Karpas-422 (cell line): ENCODE data around the gene LEMD3. TPM values are rescaled to one million over a fixed set of nuclear protein-coding genes. Genes with fewer than 3 reads are reported as not detected.

Experiments used
- DNase-seq: peaks from one replicate; pipeline ENCODE4 v3.0.0-alpha.2; 2015
- H2AFZ ChIP-seq: fragments of 200-600 bp; sonication (generic); 2 replicates; pipeline ENCODE4 v1.6.1; 2014; ENCODE audit warnings: antibody characterized with exemption, low read length, mixed read lengths
- H3K27ac ChIP-seq: fragments of 200-600 bp; sonication (generic); 2 replicates; pipeline ENCODE4 v1.5.1; 2014; ENCODE audit warnings: mild to moderate bottlenecking, low read length, moderate library complexity
- H3K27me3 ChIP-seq: fragments of 200-600 bp; sonication (generic); 2 replicates; pipeline ENCODE4 v1.6.1; 2014; ENCODE audit warnings: low read length, mixed read lengths
- H3K36me3 ChIP-seq: fragments of 200-600 bp; sonication (generic); 2 replicates; pipeline ENCODE4 v1.6.1; 2014; ENCODE audit warnings: low read length, mixed read lengths; ENCODE audit not compliant: insufficient read depth
- H3K4me1 ChIP-seq: fragments of 200-600 bp; sonication (generic); 2 replicates; pipeline ENCODE4 v1.6.1; 2014; ENCODE audit warnings: mild to moderate bottlenecking, low read length, mixed read lengths
- H3K4me2 ChIP-seq: fragments of 200-600 bp; sonication (generic); 2 replicates; pipeline ENCODE4 v1.6.1; 2014; ENCODE audit warnings: low read length, low read depth, mild to moderate bottlenecking; ENCODE audit not compliant: poor library complexity, severe bottlenecking
- H3K4me3 ChIP-seq: fragments of 200-600 bp; sonication (generic); 2 replicates; pipeline ENCODE4 v1.5.1; 2014; ENCODE audit warnings: mild to moderate bottlenecking, antibody characterized with exemption, low read length, mixed read lengths
- H3K79me2 ChIP-seq: fragments of 200-600 bp; sonication (generic); 2 replicates; pipeline ENCODE4 v1.6.1; 2014; ENCODE audit warnings: mild to moderate bottlenecking, low read length, mixed read lengths
- H3K9ac ChIP-seq: fragments of 200-600 bp; sonication (generic); 2 replicates; pipeline ENCODE4 v1.6.0; 2014; ENCODE audit warnings: low read length
- H3K9me2 ChIP-seq: fragments of 200-600 bp; sonication (generic), shearing (Covaris generic); replicated peaks from 2 replicates; pipeline ENCODE4 v1.6.0; 2014; ENCODE audit warnings: mild to moderate bottlenecking, low read length, moderate library complexity; ENCODE audit not compliant: insufficient read depth
- H3K9me3 ChIP-seq: fragments of 300-700, 200-600 bp; sonication (generic); 2 replicates; pipeline ENCODE4 v1.6.1; 2014; ENCODE audit warnings: low read length, mixed read lengths
- H4K20me1 ChIP-seq: fragments of 200-600 bp; sonication (generic); 2 replicates; pipeline ENCODE4 v1.6.1; 2014; ENCODE audit warnings: mild to moderate bottlenecking, antibody characterized with exemption, low read length, low read depth; ENCODE audit not compliant: insufficient read depth
- total RNA-seq: library from RNA; depleted of rRNA; stranded (reverse); fragments of >200 nt; shearing (Covaris generic); gene quantifications from 2 replicates; pipeline ENCODE4 v1.2.3, GENCODE V29; 2014; ENCODE audit warnings: low replicate concordance; rRNA removed

LEMD3 gene
- total RNA-seq, result 35.6 and 43.2 TPM in 2 replicates

DNA sequence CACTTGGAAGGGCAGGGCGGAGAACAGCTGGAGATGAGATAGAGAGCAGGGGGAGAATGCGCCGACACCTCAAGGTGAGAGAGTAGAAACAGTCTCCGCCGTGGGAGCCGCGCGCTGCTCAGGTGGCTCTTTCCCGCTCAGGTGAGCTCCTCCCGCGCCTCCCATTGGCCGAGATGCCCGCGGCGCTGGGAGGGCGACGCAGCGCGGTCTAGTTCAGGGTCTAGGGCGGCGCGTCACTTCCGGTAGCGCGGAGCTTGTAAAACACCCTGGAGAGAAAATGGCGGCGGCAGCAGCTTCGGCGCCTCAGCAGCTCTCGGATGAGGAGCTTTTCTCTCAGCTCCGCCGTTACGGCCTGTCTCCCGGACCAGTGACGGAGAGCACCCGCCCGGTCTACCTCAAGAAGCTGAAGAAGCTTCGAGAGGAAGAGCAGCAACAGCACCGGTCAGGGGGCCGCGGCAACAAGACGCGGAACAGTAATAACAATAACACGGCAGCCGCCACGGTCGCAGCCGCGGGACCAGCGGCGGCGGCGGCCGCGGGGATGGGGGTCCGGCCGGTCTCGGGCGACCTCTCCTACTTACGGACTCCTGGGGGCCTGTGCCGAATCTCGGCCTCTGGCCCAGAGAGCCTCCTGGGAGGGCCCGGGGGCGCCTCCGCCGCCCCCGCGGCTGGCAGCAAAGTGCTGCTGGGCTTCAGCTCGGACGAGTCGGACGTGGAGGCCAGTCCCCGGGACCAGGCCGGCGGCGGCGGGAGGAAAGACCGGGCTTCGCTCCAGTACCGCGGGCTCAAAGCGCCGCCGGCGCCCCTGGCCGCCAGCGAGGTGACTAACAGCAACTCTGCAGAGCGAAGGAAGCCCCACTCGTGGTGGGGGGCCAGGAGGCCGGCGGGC, at the start of gene LEMD3:
Gene LEMD3 (plus strand): TSS at position 264 of the 889 bp plus-strand sequence. CDS start 14 bp downstream, at position 278.
- Histone ChIP-seq H3K4me3 (peak within 1 kb of the TSS; percentile 98), H3K27ac (peak within 1 kb of the TSS; percentile 60), H3K27me3 (no peaks in the 10 kb centered on the region), H3K79me2 (peaks cover 57% of the 10 kb centered on the region), H3K4me2 (peak within 1 kb of the TSS; percentile 99), H3K9ac (peak within 1 kb of the TSS; percentile 98), H2AFZ (peak within 1 kb of the TSS; percentile 99), H3K9me2 (no peaks in the 10 kb centered on the region), H4K20me1 (peaks cover 13% of the 10 kb centered on the region), H3K9me3 (no peaks in the 10 kb centered on the region), H3K4me1 (peaks cover 44% of the 10 kb centered on the region), H3K36me3 (peaks cover 16% of the 10 kb centered on the region)
- peak; percentile 98 for DNase-seq

- H3K27ac ChIP-seq, result no peak within 1 kb of the TSS
- no peaks in the 10 kb centered on the region for H4K20me1 ChIP-seq
- no peak within 1 kb of the TSS for H2AFZ ChIP-seq
- H3K79me2 ChIP-seq, result no peaks in the 10 kb centered on the region
- H3K9ac ChIP-seq, result no peak within 1 kb of the TSS
- no peaks in the 10 kb centered on the region for H3K27me3 ChIP-seq
- no peaks in the 10 kb centered on the region; the same call in 1 of the 2 replicates for H3K4me1 ChIP-seq
- DNase-seq, result no peak
- H3K4me3 ChIP-seq, result no peak within 1 kb of the TSS
- no peaks in the 10 kb centered on the region for H3K36me3 ChIP-seq
- no peaks in the 10 kb centered on the region for H3K9me3 ChIP-seq
- no peak within 1 kb of the TSS for H3K4me2 ChIP-seq
- H3K9me2 ChIP-seq, result no peaks in the 10 kb centered on the region
Measured at GRCh38 chr12:65121049-65121955, 48.1 kb upstream of the LEMD3 start, which contains the start of gene WIF1. TSS of gene WIF1 (minus strand) at chr12:65121305. CDS start at chr12:65121191, 114 bp downstream.

GRCh38 chr12:65121956-65122469, 47.4 kb upstream of the LEMD3 start:
- no peaks in the 10 kb centered on the region for H3K36me3 ChIP-seq
- no peaks in the 10 kb centered on the region for H4K20me1 ChIP-seq
- H3K4me2 ChIP-seq, result no peak overlapping the region
- no peak overlapping the region for H3K27ac ChIP-seq
- H3K9me3 ChIP-seq, result no peaks in the 10 kb centered on the region
- H3K4me3 ChIP-seq, result no peak overlapping the region
- no peak overlapping the region for H3K9ac ChIP-seq
- no peaks in the 10 kb centered on the region for H3K79me2 ChIP-seq
- no peak for DNase-seq
- H3K27me3 ChIP-seq, result no peaks in the 10 kb centered on the region
- no peaks in the 10 kb centered on the region for H3K9me2 ChIP-seq
- no peaks in the 10 kb centered on the region; the same call in 1 of the 2 replicates for H3K4me1 ChIP-seq
- no peak overlapping the region for H2AFZ ChIP-seq

GRCh38 chr12:65122703-65123102, 46.7 kb upstream of the LEMD3 start:
- no peak overlapping the region for H3K4me2 ChIP-seq
- no peaks in the 10 kb centered on the region; the same call in 1 of the 2 replicates for H3K4me1 ChIP-seq
- H3K27ac ChIP-seq, result no peak overlapping the region
- H3K79me2 ChIP-seq, result no peaks in the 10 kb centered on the region
- H3K9me3 ChIP-seq, result no peaks in the 10 kb centered on the region
- no peaks in the 10 kb centered on the region for H4K20me1 ChIP-seq
- no peaks in the 10 kb centered on the region for H3K36me3 ChIP-seq
- H3K27me3 ChIP-seq, result no peaks in the 10 kb centered on the region
- H3K4me3 ChIP-seq, result no peak overlapping the region
- no peaks in the 10 kb centered on the region for H3K9me2 ChIP-seq
- DNase-seq, result no peak
- no peak overlapping the region for H2AFZ ChIP-seq
- H3K9ac ChIP-seq, result no peak overlapping the region

GRCh38 chr12:65123435-65124063, 45.8 kb upstream of the LEMD3 start:
- Histone ChIP-seq H3K4me2 (no peak overlapping the region), H3K36me3 (no peaks in the 10 kb centered on the region), H3K27me3 (no peaks in the 10 kb centered on the region), H3K79me2 (no peaks in the 10 kb centered on the region), H3K4me1 (no peaks in the 10 kb centered on the region; the same call in 1 of the 2 replicates), H3K9me3 (no peaks in the 10 kb centered on the region), H3K4me3 (no peak overlapping the region), H3K9me2 (no peaks in the 10 kb centered on the region), H3K27ac (no peak overlapping the region), H4K20me1 (no peaks in the 10 kb centered on the region), H3K9ac (no peak overlapping the region), H2AFZ (no peak overlapping the region)
- peak; percentile 86 for DNase-seq

DNA sequence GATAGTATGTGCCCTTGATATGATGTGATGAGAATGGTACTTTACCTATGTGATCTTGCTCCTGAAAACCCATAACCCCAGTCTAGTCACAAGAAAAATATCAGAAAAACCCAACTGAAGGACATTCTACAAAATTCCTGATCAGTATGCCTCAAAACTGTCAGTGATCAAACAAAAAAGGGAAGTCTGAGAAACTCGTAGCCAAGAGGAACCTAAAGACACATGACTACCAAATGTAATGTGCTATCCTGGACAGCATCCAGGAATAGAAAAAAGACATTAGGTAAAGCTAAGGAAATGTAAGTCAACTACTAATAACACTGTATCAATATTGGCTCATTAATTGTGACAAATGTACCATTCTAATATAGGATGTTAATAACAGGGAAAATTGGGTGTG, 44.1 kb upstream of the LEMD3 start:
- no peak overlapping the region for H2AFZ ChIP-seq
- no peaks in the 10 kb centered on the region for H3K9me2 ChIP-seq
- H3K4me3 ChIP-seq, result no peak overlapping the region
- no peaks in the 10 kb centered on the region for H3K9me3 ChIP-seq
- no peak overlapping the region for H3K9ac ChIP-seq
- no peak for DNase-seq
- no peak overlapping the region for H3K4me2 ChIP-seq
- no peaks in the 10 kb centered on the region for H3K79me2 ChIP-seq
- H3K4me1 ChIP-seq, result no peaks in the 10 kb centered on the region; the same call in 1 of the 2 replicates
- no peak overlapping the region for H3K27ac ChIP-seq
- H4K20me1 ChIP-seq, result no peaks in the 10 kb centered on the region
- H3K27me3 ChIP-seq, result no peaks in the 10 kb centered on the region
- no peaks in the 10 kb centered on the region for H3K36me3 ChIP-seq

- Histone ChIP-seq H3K79me2 (no peaks in the 10 kb centered on the region), H2AFZ (0 out of 2 replicates have a peak overlapping the region, but pooled peaks have one; percentile 27), H3K4me1 (no peaks in the 10 kb centered on the region; the same call in 1 of the 2 replicates), H3K9ac (no peak overlapping the region), H3K4me3 (no peak overlapping the region), H3K27me3 (no peaks in the 10 kb centered on the region), H4K20me1 (no peaks in the 10 kb centered on the region; the same call in 1 of the 2 replicates), H3K9me3 (no peaks in the 10 kb centered on the region), H3K9me2 (no peaks in the 10 kb centered on the region), H3K36me3 (no peaks in the 10 kb centered on the region), H3K27ac (no peak overlapping the region), H3K4me2 (no peak overlapping the region)
- DNase-seq, result no peak
Measured at GRCh38 chr12:65125975-65126374, 43.4 kb upstream of the LEMD3 start.
